ENCODE results near the gene GPATCH1.

- TF ChIP-seq CTCF (IDR thresholded peaks at IDR 0.05; ENCODE audit: poor library complexity, severe bottlenecking) (no peak), POLR2AphosphoS5 (IDR thresholded peaks at IDR 0.05) (no peak), MXI1 (conservative IDR thresholded peaks at IDR 0.05; ENCODE audit: poor library complexity, severe bottlenecking) (no peak)
Measured at GRCh38 chr19:33067121-33067520, 13.9 kb upstream of the GPATCH1 start.
